Endodermal cell (in vitro differentiated cells): Measurements from ENCODE around the gene IL1RN. TPM values are rescaled to one million over a fixed set of nuclear protein-coding genes. Genes with fewer than 3 reads are reported as not detected.

ENCODE experiments used
- DNase-seq: peaks from one replicate; pipeline ENCODE4 v3.0.0-alpha.2; 2017
- H3K27ac ChIP-seq: 2 replicates; pipeline ENCODE4 v1.5.1; 2013; ENCODE audit warnings: mild to moderate bottlenecking, low read depth, low read length, moderate library complexity
- H3K27me3 ChIP-seq: 2 replicates; pipeline ENCODE4 v1.6.1; 2013; ENCODE audit warnings: mild to moderate bottlenecking, low read length, moderate library complexity; ENCODE audit not compliant: insufficient read depth, control insufficient read depth, poor library complexity, severe bottlenecking
- H3K36me3 ChIP-seq: 2 replicates; pipeline ENCODE4 v1.7.0; 2013; ENCODE audit warnings: mild to moderate bottlenecking, low read length, moderate library complexity; ENCODE audit not compliant: control insufficient read depth, insufficient read depth
- H3K4me1 ChIP-seq: one replicate; pipeline ENCODE4 v1.7.0; 2013; ENCODE audit warnings: low read length; ENCODE audit not compliant: control insufficient read depth, insufficient read depth
- H3K4me3 ChIP-seq: 2 replicates; pipeline ENCODE4 v1.5.1; 2013; ENCODE audit warnings: mild to moderate bottlenecking, low read length, moderate library complexity
- H3K9ac ChIP-seq: 2 replicates; pipeline ENCODE4 v1.6.1; 2013; ENCODE audit warnings: mild to moderate bottlenecking, low read length, moderate library complexity; ENCODE audit not compliant: poor library complexity, severe bottlenecking; ENCODE audit errors: extremely low read depth
- H3K9me3 ChIP-seq: 2 replicates; pipeline ENCODE4 v1.6.1; 2013; ENCODE audit warnings: mild to moderate bottlenecking, low read length, moderate library complexity; ENCODE audit not compliant: control insufficient read depth
- H3K27ac Mint-ChIP-seq: 2 replicates; pipeline ENCODE4 v1.8.0; 2020; ENCODE audit warnings: mixed read lengths
- H3K27me3 Mint-ChIP-seq: 2 replicates; pipeline ENCODE4 v1.8.0; 2021; ENCODE audit warnings: mild to moderate bottlenecking, mixed read lengths; ENCODE audit not compliant: insufficient read depth
- H3K36me3 Mint-ChIP-seq: 2 replicates; pipeline ENCODE4 v1.8.0; 2020; ENCODE audit warnings: low read depth, mixed read lengths
- H3K4me1 Mint-ChIP-seq: 2 replicates; pipeline ENCODE4 v1.8.0; 2020; ENCODE audit warnings: mixed read lengths
- H3K4me3 Mint-ChIP-seq: 2 replicates; pipeline ENCODE4 v1.8.0; 2020; ENCODE audit warnings: mild to moderate bottlenecking, moderate library complexity, mixed read lengths
- H3K9me3 Mint-ChIP-seq: 2 replicates; pipeline ENCODE4 v1.8.0; 2020; ENCODE audit warnings: mild to moderate bottlenecking, mixed read lengths
- CTCF ChIP-seq: fragments of 200-600 bp; sonication (generic); conservative IDR thresholded peaks from 2 replicates; pipeline ENCODE4 v1.5.0; 2021; ENCODE audit warnings: antibody characterized with exemption, mild to moderate bottlenecking
- WGBS, 2 experiments: methylation state at CpG; one replicate each; pipeline versions ENCODE4 v1.1.5 to v1.1.7; 2013; ENCODE audit warnings: missing lambda C conversion rate in 2 of 2, mixed read lengths in 1 of 2; ENCODE audit not compliant: insufficient coverage in 1 of 2, insufficient read length in 1 of 2; 5-methylcytosine and 5-hydroxymethylcytosine counted together
- total RNA-seq, 2 donors: library from RNA; stranded (reverse); fragmentation: NEBNext Ultra II Directional in 1 of 2; extraction: Animal tissue kit (Norgen Biotek cat#: 25700) in 1 of 2; gene quantifications; 2 replicates in 1 of 2; 3 replicates in 1 of 2; pipeline ENCODE4 v1.2.1, GENCODE V29; 2021

Gene IL1RN
- total RNA-seq, 2 donors from 2014 or later: not detected

GRCh38 chr2:113179446-113180045 is 52.1 kb downstream of the IL1RN start:
- Mint-ChIP-seq H3K27ac (no peak overlapping the region), H3K4me1 (peaks cover 18% of the 10 kb centered on the region), H3K27me3 (peaks cover 5% of the 10 kb centered on the region), H3K4me3 (no peak overlapping the region), H3K36me3 (no peaks in the 10 kb centered on the region), H3K9me3 (no peaks in the 10 kb centered on the region)
- 79 to 87% methylated on average over 8 of the region's 8 CpGs for WGBS, 2 experiments
- Histone ChIP-seq H3K27me3 (no peaks in the 10 kb centered on the region), H3K4me1 (peaks cover 6% of the 10 kb centered on the region), H3K9me3 (no peaks in the 10 kb centered on the region), H3K9ac (no peak overlapping the region), H3K4me3 (no peak overlapping the region), H3K27ac (no peak overlapping the region), H3K36me3 (no peaks in the 10 kb centered on the region)
- no peak for TF ChIP-seq CTCF
- no peak for DNase-seq

- no peak overlapping the region for H3K4me3 ChIP-seq
- Mint-ChIP-seq H3K27ac (peak overlapping the region; percentile 14), H3K4me3 (no peak overlapping the region), H3K4me1 (peaks cover 15% of the 10 kb centered on the region), H3K27me3 (peaks cover 5% of the 10 kb centered on the region), H3K36me3 (no peaks in the 10 kb centered on the region), H3K9me3 (no peaks in the 10 kb centered on the region)
- no peak overlapping the region for H3K27ac ChIP-seq
- H3K9ac ChIP-seq: no peak overlapping the region
- no peaks in the 10 kb centered on the region for H3K9me3 ChIP-seq
- H3K36me3 ChIP-seq: no peaks in the 10 kb centered on the region
- peaks cover 6% of the 10 kb centered on the region for H3K4me1 ChIP-seq
- DNase-seq: no peak
- 71 to 82% methylated on average over 10 to 17 of the region's 17 CpGs for WGBS, 2 experiments
- H3K27me3 ChIP-seq: no peaks in the 10 kb centered on the region
- no peak for TF ChIP-seq CTCF
Observed at GRCh38 chr2:113180131-113180946, 52.9 kb downstream of the IL1RN start.

- DNase-seq: no peak
- no peak for TF ChIP-seq CTCF
- WGBS, 2 experiments: 83 to 91% methylated on average over 7 to 8 of the region's 8 CpGs
- Mint-ChIP-seq H3K36me3 (no peaks in the 10 kb centered on the region), H3K27me3 (peaks cover 5% of the 10 kb centered on the region), H3K4me1 (peaks cover 15% of the 10 kb centered on the region), H3K27ac (peak overlapping the region; percentile 14), H3K9me3 (no peaks in the 10 kb centered on the region), H3K4me3 (no peak overlapping the region)
- H3K9me3 ChIP-seq: no peaks in the 10 kb centered on the region
- H3K9ac ChIP-seq: no peak overlapping the region
- H3K36me3 ChIP-seq: no peaks in the 10 kb centered on the region
- H3K4me1 ChIP-seq: peaks cover 6% of the 10 kb centered on the region
- H3K4me3 ChIP-seq: no peak overlapping the region
- no peak overlapping the region for H3K27ac ChIP-seq
- H3K27me3 ChIP-seq: no peaks in the 10 kb centered on the region
Observed at GRCh38 chr2:113181258-113182051, 54.1 kb downstream of the IL1RN start.
